Measurements from ENCODE around the gene FRS3. TPM values are rescaled to one million over a fixed set of nuclear protein-coding genes. Genes with fewer than 3 reads are reported as not detected.

Gene FRS3
- total RNA-seq, 1 experiment from 2014 or later, result 5.9 TPM

DNA sequence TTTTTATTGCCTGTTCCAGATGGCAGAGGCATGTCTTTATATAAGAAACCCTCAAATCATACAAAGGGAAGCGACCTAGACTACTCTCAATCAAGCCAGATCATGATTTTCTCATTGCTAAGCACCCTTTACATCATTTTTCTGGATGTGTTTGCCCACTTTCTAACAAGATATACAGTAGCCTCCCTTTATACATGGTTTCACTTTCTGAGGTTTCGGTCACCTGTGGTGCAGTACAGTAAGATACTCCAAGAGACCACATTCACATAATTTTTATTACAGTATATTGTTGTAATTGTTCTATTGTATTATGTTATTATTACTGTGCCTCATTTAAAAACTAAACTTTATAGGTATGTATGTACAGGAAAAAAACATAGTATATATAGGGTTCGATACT, 31.4 kb upstream of the FRS3 start (continued):
- TF ChIP-seq, protein P1, sequence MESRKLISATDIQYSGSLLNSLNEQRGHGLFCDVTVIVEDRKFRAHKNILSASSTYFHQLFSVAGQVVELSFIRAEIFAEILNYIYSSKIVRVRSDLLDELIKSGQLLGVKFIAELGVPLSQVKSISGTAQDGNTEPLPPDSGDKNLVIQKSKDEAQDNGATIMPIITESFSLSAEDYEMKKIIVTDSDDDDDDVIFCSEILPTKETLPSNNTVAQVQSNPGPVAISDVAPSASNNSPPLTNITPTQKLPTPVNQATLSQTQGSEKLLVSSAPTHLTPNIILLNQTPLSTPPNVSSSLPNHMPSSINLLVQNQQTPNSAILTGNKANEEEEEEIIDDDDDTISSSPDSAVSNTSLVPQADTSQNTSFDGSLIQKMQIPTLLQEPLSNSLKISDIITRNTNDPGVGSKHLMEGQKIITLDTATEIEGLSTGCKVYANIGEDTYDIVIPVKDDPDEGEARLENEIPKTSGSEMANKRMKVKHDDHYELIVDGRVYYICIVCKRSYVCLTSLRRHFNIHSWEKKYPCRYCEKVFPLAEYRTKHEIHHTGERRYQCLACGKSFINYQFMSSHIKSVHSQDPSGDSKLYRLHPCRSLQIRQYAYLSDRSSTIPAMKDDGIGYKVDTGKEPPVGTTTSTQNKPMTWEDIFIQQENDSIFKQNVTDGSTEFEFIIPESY (IDR thresholded peaks at IDR 0.05; ENCODE audit: extremely low read depth, insufficient replicate concordance, low read length), result no peak
- TF ChIP-seq FOSL1 (IDR thresholded peaks at IDR 0.05; ENCODE audit: low read depth), result no peak
- no peak for TF ChIP-seq POLR2AphosphoS5 (IDR thresholded peaks at IDR 0.05; ENCODE audit: low read depth, low read length)
- TF ChIP-seq JUND (IDR thresholded peaks at IDR 0.05), result no peak
- no peak for TF ChIP-seq EZH2 (IDR thresholded peaks at IDR 0.05)
- TF ChIP-seq SP1 (IDR thresholded peaks at IDR 0.05; ENCODE audit: low read depth), result no peak
- TF ChIP-seq, protein P2, sequence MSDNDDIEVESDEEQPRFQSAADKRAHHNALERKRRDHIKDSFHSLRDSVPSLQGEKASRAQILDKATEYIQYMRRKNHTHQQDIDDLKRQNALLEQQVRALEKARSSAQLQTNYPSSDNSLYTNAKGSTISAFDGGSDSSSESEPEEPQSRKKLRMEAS (IDR thresholded peaks at IDR 0.05), result no peak
- no peak for TF ChIP-seq ZNF274 (IDR thresholded peaks at IDR 0.05; ENCODE audit: low read depth, low read length)
- TF ChIP-seq ELF1 (IDR thresholded peaks at IDR 0.05; ENCODE audit: borderline replicate concordance, low read depth), result no peak

DNA sequence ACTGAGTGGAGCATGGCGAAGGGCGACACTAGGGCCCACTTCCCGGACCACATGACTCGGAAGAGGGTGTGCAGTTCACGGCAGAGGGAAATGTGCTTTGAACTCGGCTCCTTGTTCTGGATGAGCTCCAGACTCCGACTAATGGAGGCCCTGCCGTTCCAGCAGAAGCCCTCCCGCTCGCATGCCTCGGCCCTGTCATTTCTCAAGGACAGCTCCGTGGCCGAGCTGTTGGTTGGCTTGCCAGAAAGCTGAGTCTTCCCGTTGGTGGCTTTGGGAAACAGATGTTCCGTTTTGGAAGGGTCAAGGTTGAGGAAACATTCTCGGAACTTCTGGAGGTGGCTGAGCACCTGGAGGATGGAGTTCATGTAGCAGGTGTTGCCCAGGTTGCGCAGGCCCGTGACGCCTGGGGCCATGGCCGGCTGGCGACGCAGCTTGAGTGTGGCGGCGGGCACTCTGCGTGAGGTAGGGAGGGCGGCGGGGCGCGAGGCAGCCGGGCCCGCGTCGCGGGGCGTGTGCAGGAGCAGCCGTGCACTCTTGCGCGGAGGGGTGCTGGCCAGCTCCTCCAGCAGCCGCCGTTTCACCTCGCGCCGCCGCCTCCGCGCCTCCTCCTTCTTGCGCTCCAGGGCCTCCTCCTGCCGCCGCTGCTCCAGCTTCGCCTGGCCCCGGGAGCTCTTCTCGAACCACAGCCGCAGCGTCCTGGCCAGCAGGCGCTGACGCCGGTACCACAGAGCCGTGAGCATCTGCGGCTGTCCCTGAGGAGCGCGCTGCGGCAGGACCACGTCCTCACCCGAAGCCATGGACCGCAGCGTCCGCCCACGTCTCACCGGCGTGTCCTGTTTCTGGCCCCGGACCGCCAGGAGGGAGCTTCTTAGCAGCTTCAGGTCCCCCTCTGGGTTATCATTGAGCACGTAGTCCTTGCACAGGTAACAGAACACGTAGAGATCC, 26.4 kb upstream of the FRS3 start:
- DNase-seq (ENCODE audit: low read depth, low spot score), result no peak
- H3K79me2 ChIP-seq (ENCODE audit: insufficient read depth, low read length), result no peaks in the 10 kb centered on the region
- no peak overlapping the region for H2AFZ ChIP-seq (ENCODE audit: low read depth, low read length, poor library complexity, severe bottlenecking)
- no peaks in the 10 kb centered on the region for H4K20me1 ChIP-seq (ENCODE audit: insufficient read depth)
- H3K36me3 ChIP-seq (ENCODE audit: control insufficient read depth in 1 of 2, insufficient read depth in 2 of 2, low read length in 2 of 2), result no peaks in the 10 kb centered on the region
- no peak overlapping the region for H3K4me3 ChIP-seq (replicated peaks in 1 of 2; ENCODE audit: low read depth in 1 of 2, low read length in 2 of 2)
- BruUV-seq (replicated peaks), result no TSS peak
- intact Hi-C loops (cut with micrococcal nuclease), result no loop called here
- no peak overlapping the region for H3K27ac ChIP-seq (ENCODE audit: low read depth, low read length)
- ATAC-seq, result no peak
- H3K9me3 ChIP-seq (ENCODE audit: control insufficient read depth in 1 of 2, insufficient read depth in 1 of 2, low read depth in 1 of 2, low read length in 2 of 2), result no peaks in the 10 kb centered on the region
- CTCF ChIA-PET, result no interaction called here
- H3K4me1 ChIP-seq (ENCODE audit: control insufficient read depth in 1 of 2, insufficient read depth in 2 of 2, low read length in 2 of 2), result no peaks in the 10 kb centered on the region
- H3K27me3 ChIP-seq (ENCODE audit: insufficient read depth, low read length), result no peaks in the 10 kb centered on the region
- no peaks in the 10 kb centered on the region for H3K9me2 ChIP-seq (ENCODE audit: insufficient read depth)
- RAD21 ChIA-PET (ENCODE audit: low non-redundant PET in 1 of 2, low total read pairs in 2 of 2, uncharacterized antibody in 2 of 2, unreplicated experiment in 2 of 2), result no interaction called here
- H3K4me2 ChIP-seq (ENCODE audit: low read length), result no peak overlapping the region
- POLR2A ChIA-PET, result no interaction called here
- H3K9ac ChIP-seq (ENCODE audit: low read length), result no peak overlapping the region
- TF ChIP-seq FOSL1 (IDR thresholded peaks at IDR 0.05; ENCODE audit: low read depth) (no peak), YY1 (IDR thresholded peaks at IDR 0.05; ENCODE audit: extremely low read depth, insufficient replicate concordance, low read depth, low read length) (no peak), CEBPB (IDR thresholded peaks at IDR 0.05; ENCODE audit: low read depth) (no peak), SRF (IDR thresholded peaks at IDR 0.05; ENCODE audit: low read depth) (no peak), SP1 (IDR thresholded peaks at IDR 0.05; ENCODE audit: low read depth) (no peak), JUND (IDR thresholded peaks at IDR 0.05) (no peak), TCF7L2 (IDR thresholded peaks at IDR 0.05; ENCODE audit: borderline replicate concordance, extremely low read depth, insufficient read depth, insufficient read length) (no peak), POLR2A (IDR thresholded peaks at IDR 0.05; ENCODE audit: borderline replicate concordance, extremely low read depth, insufficient read depth, insufficient read length) (no peak)
- TF ChIP-seq, protein P3, sequence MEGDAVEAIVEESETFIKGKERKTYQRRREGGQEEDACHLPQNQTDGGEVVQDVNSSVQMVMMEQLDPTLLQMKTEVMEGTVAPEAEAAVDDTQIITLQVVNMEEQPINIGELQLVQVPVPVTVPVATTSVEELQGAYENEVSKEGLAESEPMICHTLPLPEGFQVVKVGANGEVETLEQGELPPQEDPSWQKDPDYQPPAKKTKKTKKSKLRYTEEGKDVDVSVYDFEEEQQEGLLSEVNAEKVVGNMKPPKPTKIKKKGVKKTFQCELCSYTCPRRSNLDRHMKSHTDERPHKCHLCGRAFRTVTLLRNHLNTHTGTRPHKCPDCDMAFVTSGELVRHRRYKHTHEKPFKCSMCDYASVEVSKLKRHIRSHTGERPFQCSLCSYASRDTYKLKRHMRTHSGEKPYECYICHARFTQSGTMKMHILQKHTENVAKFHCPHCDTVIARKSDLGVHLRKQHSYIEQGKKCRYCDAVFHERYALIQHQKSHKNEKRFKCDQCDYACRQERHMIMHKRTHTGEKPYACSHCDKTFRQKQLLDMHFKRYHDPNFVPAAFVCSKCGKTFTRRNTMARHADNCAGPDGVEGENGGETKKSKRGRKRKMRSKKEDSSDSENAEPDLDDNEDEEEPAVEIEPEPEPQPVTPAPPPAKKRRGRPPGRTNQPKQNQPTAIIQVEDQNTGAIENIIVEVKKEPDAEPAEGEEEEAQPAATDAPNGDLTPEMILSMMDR (IDR thresholded peaks at IDR 0.05 in 2 of 3, conservative IDR thresholded peaks at IDR 0.05 in 1 of 3; ENCODE audit: borderline replicate concordance in 1 of 3, insufficient read depth in 1 of 3, low read depth in 2 of 3, low read length in 2 of 3), result no peak
- TF ChIP-seq, protein P2 (IDR thresholded peaks at IDR 0.05), result no peak
- TF ChIP-seq, protein P4, sequence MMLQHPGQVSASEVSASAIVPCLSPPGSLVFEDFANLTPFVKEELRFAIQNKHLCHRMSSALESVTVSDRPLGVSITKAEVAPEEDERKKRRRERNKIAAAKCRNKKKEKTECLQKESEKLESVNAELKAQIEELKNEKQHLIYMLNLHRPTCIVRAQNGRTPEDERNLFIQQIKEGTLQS (IDR thresholded peaks at IDR 0.05), result no peak
- TF ChIP-seq, protein P1 (IDR thresholded peaks at IDR 0.05; ENCODE audit: extremely low read depth, insufficient replicate concordance, low read length), result no peak
